ENCODE results near the gene TOP1. TPM values are rescaled to one million over a fixed set of nuclear protein-coding genes. Genes with fewer than 3 reads are reported as not detected.

The TOP1 gene
- polyA plus RNA-seq, 1 of the 3 experiments (the other 2 are of a cell fraction) = 11.9 TPM

DNA sequence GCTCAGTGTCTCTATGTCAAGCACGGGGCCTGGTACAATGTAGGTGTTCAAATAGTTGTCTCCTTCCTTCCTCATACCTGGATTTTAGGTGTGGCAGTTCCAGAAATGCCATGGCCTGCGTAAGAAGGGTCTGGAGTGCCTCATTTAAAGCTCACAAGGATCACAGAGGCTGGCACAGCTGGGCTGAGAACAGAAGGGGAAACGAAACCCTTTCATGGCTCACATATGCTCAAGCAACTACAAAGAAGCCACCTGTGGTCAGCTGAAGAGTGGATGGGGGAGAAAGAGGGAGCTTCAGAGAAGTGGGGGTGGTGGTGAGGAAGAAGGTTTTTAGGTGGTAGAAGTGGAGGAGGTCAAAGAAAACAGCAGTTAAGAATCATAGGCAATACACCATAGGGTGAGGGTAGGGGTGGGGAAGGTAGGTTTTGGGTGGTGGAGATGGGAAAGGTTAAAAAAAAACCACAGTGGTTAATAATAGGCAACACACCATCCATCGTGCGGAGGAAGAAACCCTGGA lies 17.0 kb upstream of the TOP1 start:
- H2AFZ ChIP-seq (ENCODE audit: low read depth) = no peak overlapping the region
- no peaks in the 10 kb centered on the region for H3K9me3 ChIP-seq
- ChIA-PET CTCF (interaction anchor here (0.6 to 1.5 kb wide), 3 partner anchors 24 to 76 kb away, joined by 3 to 4 read pairs (median 3); no protein-coding TSS in a partner anchor), POLR2A (no interaction called here)
- no peaks in the 10 kb centered on the region for H3K27me3 ChIP-seq (ENCODE audit: insufficient read depth)
- no peaks in the 10 kb centered on the region for H3K79me2 ChIP-seq (ENCODE audit: insufficient read depth)
- H4K20me1 ChIP-seq (ENCODE audit: insufficient read depth) = no peaks in the 10 kb centered on the region
- peaks cover 3 to 35% of the 10 kb centered on the region in 2 experiments; a peak in 3 of 4 replicates for H3K4me1 ChIP-seq (ENCODE audit: control insufficient read depth in 1 of 2, insufficient read depth in 2 of 2, low read depth in 1 of 2, low read length in 1 of 2)
- DNase-seq = no peak
- H3K4me3 ChIP-seq (ENCODE audit: low read depth in 2 of 2, low read length in 1 of 2) = no peak overlapping the region
- H3F3A ChIP-seq (replicated peaks; ENCODE audit: insufficient read depth) = peaks cover 9% of the 10 kb centered on the region
- no peak overlapping the region for H3K9ac ChIP-seq
- 97% methylated on average over 5 of the region's 5 CpGs for WGBS (ENCODE audit: low lambda C conversion rate)
- no peak overlapping the region for H3K27ac ChIP-seq (ENCODE audit: low read depth in 2 of 2, low read length in 1 of 2)
- TF ChIP-seq RXRA (IDR thresholded peaks at IDR 0.05; ENCODE audit: borderline replicate concordance, low read depth) = no peak
- TF ChIP-seq TAF1 (IDR thresholded peaks at IDR 0.05; ENCODE audit: borderline replicate concordance, low read depth, low read length) = no peak
- TF ChIP-seq CHD2 (IDR thresholded peaks at IDR 0.05; ENCODE audit: low read length, partially characterized antibody) = no peak
- TF ChIP-seq, protein P1, sequence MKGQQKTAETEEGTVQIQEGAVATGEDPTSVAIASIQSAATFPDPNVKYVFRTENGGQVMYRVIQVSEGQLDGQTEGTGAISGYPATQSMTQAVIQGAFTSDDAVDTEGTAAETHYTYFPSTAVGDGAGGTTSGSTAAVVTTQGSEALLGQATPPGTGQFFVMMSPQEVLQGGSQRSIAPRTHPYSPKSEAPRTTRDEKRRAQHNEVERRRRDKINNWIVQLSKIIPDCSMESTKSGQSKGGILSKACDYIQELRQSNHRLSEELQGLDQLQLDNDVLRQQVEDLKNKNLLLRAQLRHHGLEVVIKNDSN (IDR thresholded peaks at IDR 0.05; ENCODE audit: borderline replicate concordance, low read depth) = no peak
- no peak for TF ChIP-seq TCF12 (IDR thresholded peaks at IDR 0.05)
- TF ChIP-seq, protein P2, sequence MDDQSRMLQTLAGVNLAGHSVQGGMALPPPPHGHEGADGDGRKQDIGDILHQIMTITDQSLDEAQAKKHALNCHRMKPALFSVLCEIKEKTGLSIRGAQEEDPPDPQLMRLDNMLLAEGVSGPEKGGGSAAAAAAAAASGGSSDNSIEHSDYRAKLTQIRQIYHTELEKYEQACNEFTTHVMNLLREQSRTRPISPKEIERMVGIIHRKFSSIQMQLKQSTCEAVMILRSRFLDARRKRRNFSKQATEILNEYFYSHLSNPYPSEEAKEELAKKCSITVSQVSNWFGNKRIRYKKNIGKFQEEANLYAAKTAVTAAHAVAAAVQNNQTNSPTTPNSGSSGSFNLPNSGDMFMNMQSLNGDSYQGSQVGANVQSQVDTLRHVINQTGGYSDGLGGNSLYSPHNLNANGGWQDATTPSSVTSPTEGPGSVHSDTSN (IDR thresholded peaks at IDR 0.05) = no peak
- no peaks in the 10 kb centered on the region for H3K9me2 ChIP-seq
- H3K4me2 ChIP-seq = no peak overlapping the region
- no peaks in the 10 kb centered on the region for H3K36me3 ChIP-seq (replicated peaks in 1 of 2; ENCODE audit: control insufficient read depth in 1 of 2, insufficient read depth in 2 of 2, low read length in 1 of 2)

DNA sequence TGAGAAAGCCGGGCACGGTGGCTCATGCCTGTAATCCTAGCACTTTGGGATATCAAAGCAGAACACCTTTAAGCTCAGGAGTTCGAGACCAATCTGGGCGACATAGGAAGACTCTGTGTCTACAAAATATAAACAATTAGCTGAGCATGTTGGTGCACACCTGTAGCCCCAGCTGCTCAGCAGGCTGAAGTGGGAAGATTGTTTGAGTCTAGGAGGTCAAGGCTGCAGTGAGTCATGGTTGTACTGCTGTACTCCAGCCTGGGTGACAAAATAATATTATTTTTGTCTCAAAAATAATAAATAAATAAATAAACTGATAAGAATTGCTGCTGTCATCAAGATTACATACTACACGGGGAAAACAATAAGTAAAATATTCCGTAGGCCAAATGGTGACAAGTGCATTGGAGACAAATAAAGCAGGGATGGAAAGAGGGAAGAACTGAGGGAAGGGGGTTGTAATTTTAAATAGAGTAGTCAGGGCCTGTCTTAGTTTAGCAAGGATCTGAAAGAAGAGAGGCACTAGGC lies 14.0 kb upstream of the TOP1 start:
- H3K4me1 ChIP-seq (ENCODE audit: control insufficient read depth in 1 of 2, insufficient read depth in 2 of 2, low read depth in 1 of 2, low read length in 1 of 2) = peaks cover 0 to 18% of the 10 kb centered on the region in 2 experiments; a peak in 3 of 4 replicates
- H3F3A ChIP-seq (replicated peaks; ENCODE audit: insufficient read depth) = peaks cover 5% of the 10 kb centered on the region
- H3K27ac ChIP-seq (ENCODE audit: low read depth in 2 of 2, low read length in 1 of 2) = no peak overlapping the region
- ChIA-PET CTCF (interaction anchor here (0.7 to 1.5 kb wide), 3 partner anchors 16 to 80 kb away, joined by 3 to 4 read pairs (median 4); no protein-coding TSS in a partner anchor), POLR2A (no interaction called here)
- no peak overlapping the region for H3K9ac ChIP-seq
- H3K79me2 ChIP-seq (ENCODE audit: insufficient read depth) = no peaks in the 10 kb centered on the region
- no peak for TF ChIP-seq RAD21 (IDR thresholded peaks at IDR 0.05; ENCODE audit: low read length)
- TF ChIP-seq FOXM1 (IDR thresholded peaks at IDR 0.05; ENCODE audit: low read depth) = no peak
- TF ChIP-seq MXI1 (IDR thresholded peaks at IDR 0.05; ENCODE audit: low read depth, low read length) = no peak
- no peak for TF ChIP-seq JUND (IDR thresholded peaks at IDR 0.05)
- TF ChIP-seq YY1 (IDR thresholded peaks at IDR 0.05; ENCODE audit: low read depth) = no peak
- no peak for TF ChIP-seq RCOR1 (IDR thresholded peaks at IDR 0.05; ENCODE audit: low read length)
- TF ChIP-seq, protein P3, sequence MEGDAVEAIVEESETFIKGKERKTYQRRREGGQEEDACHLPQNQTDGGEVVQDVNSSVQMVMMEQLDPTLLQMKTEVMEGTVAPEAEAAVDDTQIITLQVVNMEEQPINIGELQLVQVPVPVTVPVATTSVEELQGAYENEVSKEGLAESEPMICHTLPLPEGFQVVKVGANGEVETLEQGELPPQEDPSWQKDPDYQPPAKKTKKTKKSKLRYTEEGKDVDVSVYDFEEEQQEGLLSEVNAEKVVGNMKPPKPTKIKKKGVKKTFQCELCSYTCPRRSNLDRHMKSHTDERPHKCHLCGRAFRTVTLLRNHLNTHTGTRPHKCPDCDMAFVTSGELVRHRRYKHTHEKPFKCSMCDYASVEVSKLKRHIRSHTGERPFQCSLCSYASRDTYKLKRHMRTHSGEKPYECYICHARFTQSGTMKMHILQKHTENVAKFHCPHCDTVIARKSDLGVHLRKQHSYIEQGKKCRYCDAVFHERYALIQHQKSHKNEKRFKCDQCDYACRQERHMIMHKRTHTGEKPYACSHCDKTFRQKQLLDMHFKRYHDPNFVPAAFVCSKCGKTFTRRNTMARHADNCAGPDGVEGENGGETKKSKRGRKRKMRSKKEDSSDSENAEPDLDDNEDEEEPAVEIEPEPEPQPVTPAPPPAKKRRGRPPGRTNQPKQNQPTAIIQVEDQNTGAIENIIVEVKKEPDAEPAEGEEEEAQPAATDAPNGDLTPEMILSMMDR (IDR thresholded peaks at IDR 0.05) = no peak
- TF ChIP-seq TEAD4 (IDR thresholded peaks at IDR 0.05; ENCODE audit: borderline replicate concordance, insufficient read depth) = no peak
- no peak for TF ChIP-seq GABPA (IDR thresholded peaks at IDR 0.05; ENCODE audit: low read depth)
- TF ChIP-seq RXRA (IDR thresholded peaks at IDR 0.05; ENCODE audit: borderline replicate concordance, low read depth) = no peak
- TF ChIP-seq SMC3 (IDR thresholded peaks at IDR 0.05; ENCODE audit: low read depth, low read length) = no peak
- no peaks in the 10 kb centered on the region for H3K9me2 ChIP-seq
- H4K20me1 ChIP-seq (ENCODE audit: insufficient read depth) = no peaks in the 10 kb centered on the region
- no peaks in the 10 kb centered on the region for H3K36me3 ChIP-seq (replicated peaks in 1 of 2; ENCODE audit: control insufficient read depth in 1 of 2, insufficient read depth in 2 of 2, low read length in 1 of 2)
- H2AFZ ChIP-seq (ENCODE audit: low read depth) = no peak overlapping the region
- no peaks in the 10 kb centered on the region for H3K27me3 ChIP-seq (ENCODE audit: insufficient read depth)
- no peak for DNase-seq
- H3K4me3 ChIP-seq (ENCODE audit: low read depth in 2 of 2, low read length in 1 of 2) = no peak overlapping the region
- no peaks in the 10 kb centered on the region for H3K9me3 ChIP-seq
- H3K4me2 ChIP-seq = no peak overlapping the region
- 87% methylated on average over 6 of the region's 6 CpGs for WGBS (ENCODE audit: low lambda C conversion rate)
